ENCODE data around the gene C4BPA.

The C4BPA gene

GRCh38 chr1:207140536-207140935 lies 36.5 kb downstream of the C4BPA start:
- H2BK120ac ChIP-seq (ENCODE audit: low read depth, low read length): no peak overlapping the region
- H2BK5ac ChIP-seq (ENCODE audit: low read depth, low read length, poor library complexity, severe bottlenecking): no peak overlapping the region
- no peaks in the 10 kb centered on the region for H3K27me3 ChIP-seq (ENCODE audit: control insufficient read depth in 1 of 2, insufficient read depth in 1 of 2, low read length in 2 of 2)
- H3K79me1 ChIP-seq (replicated peaks; ENCODE audit: low read length, poor library complexity, severe bottlenecking): no peaks in the 10 kb centered on the region
- H3K4ac ChIP-seq (ENCODE audit: low read depth in 1 of 2, low read length in 2 of 2): no peak overlapping the region
- WGBS: 40% methylated on average over 1 of the region's 1 CpG
- H4K8ac ChIP-seq (ENCODE audit: low read length): no peak overlapping the region
- no peaks in the 10 kb centered on the region for H3K4me1 ChIP-seq (ENCODE audit: control insufficient read depth, insufficient read depth, low read depth, low read length)
- H3K14ac ChIP-seq (ENCODE audit: low read length in 2 of 2): no peak overlapping the region
- no peak overlapping the region for H2AK5ac ChIP-seq (ENCODE audit: low read length, severe bottlenecking)
- no peak overlapping the region for H2BK12ac ChIP-seq (ENCODE audit: low read length in 2 of 2)
- no peak overlapping the region for H3K4me2 ChIP-seq (ENCODE audit: low read length, poor library complexity, severe bottlenecking)
- no peak overlapping the region for H2BK15ac ChIP-seq (ENCODE audit: low read depth, poor library complexity, severe bottlenecking)
- no peak overlapping the region for H2AFZ ChIP-seq (ENCODE audit: low read depth, low read length)
- no peaks in the 10 kb centered on the region for H3K36me3 ChIP-seq (ENCODE audit: control insufficient read depth in 1 of 2, insufficient read depth in 2 of 2, low read depth in 1 of 2, low read length in 2 of 2)
- no peak overlapping the region for H3K23ac ChIP-seq (ENCODE audit: low read length in 2 of 2)
- H3K9ac ChIP-seq (ENCODE audit: low read length): no peak overlapping the region
- no peak overlapping the region for H3K27ac ChIP-seq (ENCODE audit: low read length, poor library complexity, severe bottlenecking)
- DNase-seq: no peak
- no peak overlapping the region for H3K4me3 ChIP-seq (ENCODE audit: insufficient read depth in 1 of 2, low read depth in 1 of 2, low read length in 2 of 2)
- no peak overlapping the region for H3K18ac ChIP-seq (ENCODE audit: low read depth in 1 of 2, low read length in 2 of 2)
- no peaks in the 10 kb centered on the region for H3K9me3 ChIP-seq (ENCODE audit: control insufficient read depth, low read length)
- H4K91ac ChIP-seq (ENCODE audit: low read length): no peak overlapping the region

DNA sequence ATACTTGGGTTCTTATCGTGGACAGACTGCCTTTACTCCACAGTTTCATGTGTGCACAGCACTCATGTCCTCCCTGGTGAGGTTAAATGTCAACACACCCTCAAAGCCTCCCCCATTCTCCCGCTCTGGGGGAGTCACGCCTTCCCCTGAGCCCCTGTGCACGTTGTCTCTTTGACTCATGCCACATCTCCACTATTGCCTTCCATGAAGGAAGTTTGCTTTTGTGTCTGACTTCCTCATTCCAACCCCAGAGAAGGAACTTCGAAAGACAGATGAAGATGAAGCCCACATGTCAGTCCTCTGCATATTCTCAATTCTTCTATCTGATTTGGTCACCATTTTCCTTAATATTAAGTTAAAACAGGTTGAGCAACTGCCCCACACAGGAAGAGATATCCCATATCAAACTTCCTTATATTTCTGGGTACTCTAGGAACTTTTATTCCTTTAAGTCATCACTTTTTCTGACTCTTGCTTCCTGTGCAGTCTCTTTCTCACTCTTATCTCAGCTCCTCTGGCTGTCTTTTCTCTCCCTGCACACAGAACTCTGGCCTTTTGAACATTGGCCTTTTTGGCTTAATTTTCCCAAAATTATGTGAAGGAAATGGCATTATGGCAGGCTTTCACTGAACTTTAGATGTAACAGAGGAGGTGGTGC lies 41.5 kb downstream of the C4BPA start:
- Histone ChIP-seq H2BK5ac (ENCODE audit: low read depth, low read length, poor library complexity, severe bottlenecking) (no peak overlapping the region), H3K4me2 (ENCODE audit: low read length, poor library complexity, severe bottlenecking) (no peak overlapping the region), H3K4me3 (ENCODE audit: insufficient read depth in 1 of 2, low read depth in 1 of 2, low read length in 2 of 2) (no peak overlapping the region), H3K4ac (ENCODE audit: low read depth in 1 of 2, low read length in 2 of 2) (no peak overlapping the region), H3K27ac (ENCODE audit: low read length, poor library complexity, severe bottlenecking) (no peak overlapping the region), H3K79me1 (replicated peaks; ENCODE audit: low read length, poor library complexity, severe bottlenecking) (no peaks in the 10 kb centered on the region), H3K18ac (ENCODE audit: low read depth in 1 of 2, low read length in 2 of 2) (no peak overlapping the region), H3K27me3 (ENCODE audit: control insufficient read depth in 1 of 2, insufficient read depth in 1 of 2, low read length in 2 of 2) (no peaks in the 10 kb centered on the region), H2BK15ac (ENCODE audit: low read depth, poor library complexity, severe bottlenecking) (no peak overlapping the region), H4K91ac (ENCODE audit: low read length) (no peak overlapping the region), H2AK5ac (ENCODE audit: low read length, severe bottlenecking) (no peak overlapping the region), H3K9ac (ENCODE audit: low read length) (no peak overlapping the region), H2AFZ (ENCODE audit: low read depth, low read length) (no peak overlapping the region), H3K4me1 (ENCODE audit: control insufficient read depth, insufficient read depth, low read depth, low read length) (no peaks in the 10 kb centered on the region), H2BK12ac (ENCODE audit: low read length in 2 of 2) (no peak overlapping the region), H2BK120ac (ENCODE audit: low read depth, low read length) (no peak overlapping the region), H3K9me3 (ENCODE audit: control insufficient read depth, low read length) (no peaks in the 10 kb centered on the region), H3K14ac (ENCODE audit: low read length in 2 of 2) (no peak overlapping the region), H4K8ac (ENCODE audit: low read length) (no peak overlapping the region), H3K36me3 (ENCODE audit: control insufficient read depth in 1 of 2, insufficient read depth in 2 of 2, low read depth in 1 of 2, low read length in 2 of 2) (no peaks in the 10 kb centered on the region), H3K23ac (ENCODE audit: low read length in 2 of 2) (no peak overlapping the region)
- no peak for DNase-seq
- 62% methylated on average over 5 of the region's 5 CpGs for WGBS

DNA sequence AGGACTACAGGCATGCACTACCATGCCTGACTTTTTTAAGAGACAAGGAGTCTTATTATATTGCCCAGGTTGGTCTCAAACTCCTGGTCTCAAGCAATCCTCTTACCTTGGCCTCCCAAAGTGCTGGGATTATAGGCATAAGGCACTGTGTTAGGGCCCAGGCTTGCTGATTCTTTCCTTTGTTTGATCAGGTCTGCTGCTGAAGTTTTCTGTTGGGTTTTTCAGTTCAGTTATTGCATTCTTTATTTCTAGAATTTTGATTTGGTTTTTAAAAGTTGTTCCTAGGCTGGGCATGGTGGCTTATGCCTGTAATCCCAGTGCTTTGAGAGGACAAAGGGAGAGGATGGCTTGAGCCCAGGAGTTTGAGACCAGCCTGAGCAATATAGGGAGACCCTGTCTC lies 47.9 kb downstream of the C4BPA start:
- no peak for DNase-seq
- Histone ChIP-seq H2AK5ac (ENCODE audit: low read length, severe bottlenecking) (no peak overlapping the region), H3K79me1 (replicated peaks; ENCODE audit: low read length, poor library complexity, severe bottlenecking) (no peaks in the 10 kb centered on the region), H3K9me3 (ENCODE audit: control insufficient read depth, low read length) (peaks cover 11% of the 10 kb centered on the region), H4K8ac (ENCODE audit: low read length) (no peak overlapping the region), H2BK12ac (ENCODE audit: low read length in 2 of 2) (no peak overlapping the region), H3K18ac (ENCODE audit: low read depth in 1 of 2, low read length in 2 of 2) (no peak overlapping the region), H3K27me3 (ENCODE audit: control insufficient read depth in 1 of 2, insufficient read depth in 1 of 2, low read length in 2 of 2) (no peaks in the 10 kb centered on the region), H2BK5ac (ENCODE audit: low read depth, low read length, poor library complexity, severe bottlenecking) (no peak overlapping the region), H2AFZ (ENCODE audit: low read depth, low read length) (no peak overlapping the region), H3K4ac (ENCODE audit: low read depth in 1 of 2, low read length in 2 of 2) (no peak overlapping the region), H3K14ac (ENCODE audit: low read length in 2 of 2) (no peak overlapping the region), H3K23ac (ENCODE audit: low read length in 2 of 2) (no peak overlapping the region), H4K91ac (ENCODE audit: low read length) (no peak overlapping the region), H3K36me3 (ENCODE audit: control insufficient read depth in 1 of 2, insufficient read depth in 2 of 2, low read depth in 1 of 2, low read length in 2 of 2) (no peaks in the 10 kb centered on the region), H3K4me1 (ENCODE audit: control insufficient read depth, insufficient read depth, low read depth, low read length) (no peaks in the 10 kb centered on the region), H3K4me3 (ENCODE audit: insufficient read depth in 1 of 2, low read depth in 1 of 2, low read length in 2 of 2) (no peak overlapping the region), H2BK120ac (ENCODE audit: low read depth, low read length) (no peak overlapping the region), H3K27ac (ENCODE audit: low read length, poor library complexity, severe bottlenecking) (no peak overlapping the region), H2BK15ac (ENCODE audit: low read depth, poor library complexity, severe bottlenecking) (no peak overlapping the region), H3K4me2 (ENCODE audit: low read length, poor library complexity, severe bottlenecking) (no peak overlapping the region), H3K9ac (ENCODE audit: low read length) (no peak overlapping the region)

DNA sequence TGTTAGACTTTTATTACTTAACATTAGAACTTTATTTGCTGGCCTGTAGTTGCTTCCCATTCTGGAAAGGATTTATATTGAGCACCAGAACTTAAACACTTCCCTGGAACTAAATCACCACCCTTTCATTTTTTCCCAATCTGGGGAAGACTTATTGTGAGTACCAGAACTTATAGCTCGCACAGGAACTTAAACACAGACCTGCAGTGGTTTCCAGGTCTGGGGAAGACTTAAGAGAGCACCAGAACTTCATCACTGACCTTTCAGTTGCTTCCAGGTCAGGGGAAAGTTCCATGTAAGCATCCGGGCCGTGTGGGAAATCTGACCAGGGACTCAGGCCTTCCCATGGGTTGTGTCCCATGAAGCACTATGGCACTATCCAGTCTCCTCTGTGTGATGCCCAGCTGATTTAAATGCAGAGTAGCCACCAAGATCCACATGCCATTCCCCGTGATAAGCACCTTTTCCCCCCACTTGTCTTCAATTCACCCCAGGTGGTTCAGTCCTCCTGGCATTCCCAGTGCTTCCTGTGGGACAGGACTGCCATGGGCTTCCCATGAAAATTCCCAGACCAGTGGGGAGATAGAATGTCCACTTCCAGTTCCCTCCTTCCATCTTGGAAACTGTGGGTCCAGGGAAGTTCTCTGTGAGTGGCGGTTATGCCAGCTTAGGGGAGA lies 48.9 kb downstream of the C4BPA start:
- H3K14ac ChIP-seq (ENCODE audit: low read length in 2 of 2): no peak overlapping the region
- H3K9me3 ChIP-seq (ENCODE audit: control insufficient read depth, low read length): peaks cover 11% of the 10 kb centered on the region
- no peak overlapping the region for H3K23ac ChIP-seq (ENCODE audit: low read length in 2 of 2)
- H3K9ac ChIP-seq (ENCODE audit: low read length): no peak overlapping the region
- H2AFZ ChIP-seq (ENCODE audit: low read depth, low read length): no peak overlapping the region
- no peak overlapping the region for H3K4ac ChIP-seq (ENCODE audit: low read depth in 1 of 2, low read length in 2 of 2)
- no peak overlapping the region for H2BK120ac ChIP-seq (ENCODE audit: low read depth, low read length)
- no peak overlapping the region for H4K91ac ChIP-seq (ENCODE audit: low read length)
- H3K4me2 ChIP-seq (ENCODE audit: low read length, poor library complexity, severe bottlenecking): no peak overlapping the region
- DNase-seq: no peak
- H3K79me1 ChIP-seq (replicated peaks; ENCODE audit: low read length, poor library complexity, severe bottlenecking): no peaks in the 10 kb centered on the region
- H3K4me3 ChIP-seq (ENCODE audit: insufficient read depth in 1 of 2, low read depth in 1 of 2, low read length in 2 of 2): no peak overlapping the region
- H3K4me1 ChIP-seq (ENCODE audit: control insufficient read depth, insufficient read depth, low read depth, low read length): no peaks in the 10 kb centered on the region
- H3K27ac ChIP-seq (ENCODE audit: low read length, poor library complexity, severe bottlenecking): no peak overlapping the region
- H3K27me3 ChIP-seq (ENCODE audit: control insufficient read depth in 1 of 2, insufficient read depth in 1 of 2, low read length in 2 of 2): no peaks in the 10 kb centered on the region
- H3K18ac ChIP-seq (ENCODE audit: low read depth in 1 of 2, low read length in 2 of 2): no peak overlapping the region
- H4K8ac ChIP-seq (ENCODE audit: low read length): no peak overlapping the region
- H2AK5ac ChIP-seq (ENCODE audit: low read length, severe bottlenecking): no peak overlapping the region
- no peaks in the 10 kb centered on the region for H3K36me3 ChIP-seq (ENCODE audit: control insufficient read depth in 1 of 2, insufficient read depth in 2 of 2, low read depth in 1 of 2, low read length in 2 of 2)
- no peak overlapping the region for H2BK5ac ChIP-seq (ENCODE audit: low read depth, low read length, poor library complexity, severe bottlenecking)
- H2BK12ac ChIP-seq (ENCODE audit: low read length in 2 of 2): no peak overlapping the region
- 58% methylated on average over 5 of the region's 5 CpGs for WGBS
- no peak overlapping the region for H2BK15ac ChIP-seq (ENCODE audit: low read depth, poor library complexity, severe bottlenecking)
